Measurements from ENCODE around the gene NKAIN2.

- TF ChIP-seq CTCF (conservative IDR thresholded peaks at IDR 0.05) (no peak), ZFX (IDR thresholded peaks at IDR 0.05) (no peak)
These were observed 270.9 kb downstream of the NKAIN2 start for GRCh38 chr6:124074606-124075005.

Data from C4-2B (cell line).